ENCODE measurements around the gene CAMTA1. TPM values are rescaled to one million over a fixed set of nuclear protein-coding genes. Genes with fewer than 3 reads are reported as not detected.

Gene CAMTA1
- polyA plus RNA-seq, 1 experiment, result 23.1 TPM

GRCh38 chr1:7671146-7671465, 885.9 kb downstream of the CAMTA1 start:
- TF ChIP-seq CTCF (IDR thresholded peaks at IDR 0.05; ENCODE audit: insufficient read depth, low read depth, low read length), result no peak

GRCh38 chr1:7671676-7672075, 886.4 kb downstream of the CAMTA1 start:
- no peak for TF ChIP-seq CTCF (IDR thresholded peaks at IDR 0.05; ENCODE audit: insufficient read depth, low read depth, low read length)
- CTCF ChIA-PET, result interaction anchor here (13.0 kb wide), 1 partner anchor 78 kb away, joined by 431 read pairs; no protein-coding TSS in a partner anchor
- POLR2A ChIA-PET, result no interaction called here
- Histone ChIP-seq H3K4me3 (ENCODE audit: low read depth, low read length) (no peak overlapping the region), H3K27me3 (ENCODE audit: control insufficient read depth, insufficient read depth, low read length) (peaks cover 2% of the 10 kb centered on the region; the same call in 1 of the 2 replicates), H3K36me3 (ENCODE audit: control insufficient read depth, insufficient read depth, low read length) (no peaks in the 10 kb centered on the region)
- DNase-seq (ENCODE audit: low read depth), result no peak

More at GRCh38 chr1:7671146-7671465, 885.9 kb downstream of the CAMTA1 start:
- CTCF ChIA-PET, result interaction anchor here (5.3 to 13.0 kb wide), 2 partner anchors 9 to 79 kb away, joined by 113 to 431 read pairs; no protein-coding TSS in a partner anchor
- Histone ChIP-seq H3K27me3 (ENCODE audit: control insufficient read depth, insufficient read depth, low read length) (peaks cover 2% of the 10 kb centered on the region; the same call in 1 of the 2 replicates), H3K4me3 (ENCODE audit: low read depth, low read length) (no peak overlapping the region), H3K36me3 (ENCODE audit: control insufficient read depth, insufficient read depth, low read length) (no peaks in the 10 kb centered on the region)
- POLR2A ChIA-PET, result no interaction called here
- no peak for DNase-seq (ENCODE audit: low read depth)

- no peak for TF ChIP-seq CTCF (IDR thresholded peaks at IDR 0.05; ENCODE audit: insufficient read depth, low read depth, low read length)
- no peak for DNase-seq (ENCODE audit: low read depth)
- ChIA-PET POLR2A (no interaction called here), CTCF (interaction anchor here (13.0 kb wide), 1 partner anchor 77 kb away, joined by 431 read pairs; no protein-coding TSS in a partner anchor)
- Histone ChIP-seq H3K4me3 (ENCODE audit: low read depth, low read length) (no peak overlapping the region), H3K27me3 (ENCODE audit: control insufficient read depth, insufficient read depth, low read length) (peaks cover 4% of the 10 kb centered on the region; the same call in 1 of the 2 replicates), H3K36me3 (ENCODE audit: control insufficient read depth, insufficient read depth, low read length) (no peaks in the 10 kb centered on the region)
Observed at GRCh38 chr1:7672864-7673263, 887.6 kb downstream of the CAMTA1 start.

- ChIA-PET POLR2A (no interaction called here), CTCF (interaction anchor here (1.4 to 13.0 kb wide), 3 partner anchors 7 to 75 kb away, joined by 3 to 431 read pairs (median 113); no protein-coding TSS in a partner anchor)
- TF ChIP-seq CTCF (IDR thresholded peaks at IDR 0.05; ENCODE audit: insufficient read depth, low read depth, low read length), result no peak
- no peaks in the 10 kb centered on the region for H3K36me3 ChIP-seq (ENCODE audit: control insufficient read depth, insufficient read depth, low read length)
- no peak for DNase-seq (ENCODE audit: low read depth)
- H3K27me3 ChIP-seq (ENCODE audit: control insufficient read depth, insufficient read depth, low read length), result peaks cover 4% of the 10 kb centered on the region; the same call in 1 of the 2 replicates
- H3K4me3 ChIP-seq (ENCODE audit: low read depth, low read length), result no peak overlapping the region
Observed at GRCh38 chr1:7674972-7675371, 889.7 kb downstream of the CAMTA1 start.

GRCh38 chr1:7675431-7676273, 890.4 kb downstream of the CAMTA1 start:
- Histone ChIP-seq H3K4me3 (ENCODE audit: low read depth, low read length) (no peak overlapping the region), H3K27me3 (ENCODE audit: control insufficient read depth, insufficient read depth, low read length) (peaks cover 3% of the 10 kb centered on the region; the same call in 1 of the 2 replicates), H3K36me3 (ENCODE audit: control insufficient read depth, insufficient read depth, low read length) (no peaks in the 10 kb centered on the region)
- TF ChIP-seq CTCF (IDR thresholded peaks at IDR 0.05; ENCODE audit: insufficient read depth, low read depth, low read length), result no peak
- CTCF ChIA-PET, result interaction anchor here (0.6 to 9.1 kb wide), 4 partner anchors 7 to 77 kb away, joined by 3 to 113 read pairs (median 3); no protein-coding TSS in a partner anchor
- no peak for DNase-seq (ENCODE audit: low read depth)
- POLR2A ChIA-PET, result no interaction called here
